ENCODE measurements around the gene BCAS2.

DNA sequence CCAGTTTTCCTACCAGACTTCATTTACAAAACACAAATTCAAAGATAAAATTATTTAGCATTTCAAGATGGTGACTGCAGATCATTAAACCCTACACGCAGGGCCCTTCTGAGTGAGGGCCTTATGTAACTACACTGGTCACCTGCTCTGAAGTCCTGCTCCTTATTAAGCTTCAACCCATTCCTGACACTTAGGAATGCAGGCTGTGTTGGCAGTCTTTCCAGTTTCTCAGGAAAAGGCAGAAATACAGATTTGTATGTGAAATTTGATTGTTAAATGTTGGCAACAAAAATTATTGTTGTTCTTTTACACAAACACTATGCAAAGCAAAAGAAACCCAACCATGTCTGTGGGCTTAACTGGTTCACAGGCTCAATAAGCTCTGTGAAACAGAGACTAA is 25.8 kb upstream of the BCAS2 start:
- TF ChIP-seq GATA2 (IDR thresholded peaks at IDR 0.05; ENCODE audit: low read depth, low read length) = no peak
- TF ChIP-seq GATA3 (IDR thresholded peaks at IDR 0.05; ENCODE audit: low read depth, low read length) = no peak

All from SH-SY5Y (cell line).